Stimulated activated naive B cell treated with anti-CD40 and anti-IgM and Interleukin-4, amounts not matched to agents 10 μg/mL and 1 μg/mL and 100 μg/mL, for 72 hours (primary cell): ENCODE measurements around the gene CYB5R3.

Source experiments
- ATAC-seq, 2 donors: fragments of 150-1000 bp; cut with Tn5 transposase; replicated peaks; 2 replicates each; pipeline ENCODE4 v1.10.0; 2021; ENCODE audit warnings: moderate library complexity in 1 of 2
- DNase-seq: peaks from one replicate; pipeline ENCODE4 v3.0.0; 2021
- H3K27ac Mint-ChIP-seq: one replicate; pipeline ENCODE4 v1.8.0; 2022; ENCODE audit warnings: mild to moderate bottlenecking, mixed read lengths
- H3K27me3 Mint-ChIP-seq, 2 donors: one replicate each; pipeline ENCODE4 v1.8.0; 2022; ENCODE audit warnings: mixed read lengths in 2 of 2
- H3K36me3 Mint-ChIP-seq, 2 donors: one replicate each; pipeline ENCODE4 v1.8.0; 2022; ENCODE audit warnings: mixed read lengths in 2 of 2, mild to moderate bottlenecking in 1 of 2
- H3K4me1 Mint-ChIP-seq, 2 donors: one replicate each; pipeline ENCODE4 v1.8.0; 2022; ENCODE audit warnings: mixed read lengths in 2 of 2, mild to moderate bottlenecking in 1 of 2
- H3K4me3 Mint-ChIP-seq, 2 donors: one replicate each; pipeline ENCODE4 v1.8.0; 2022; ENCODE audit warnings: mild to moderate bottlenecking in 2 of 2, mixed read lengths in 2 of 2, moderate library complexity in 1 of 2
- H3K9me3 Mint-ChIP-seq, 2 donors: one replicate each; pipeline ENCODE4 v1.8.0; 2022; ENCODE audit warnings: mixed read lengths in 2 of 2, mild to moderate bottlenecking in 1 of 2

CYB5R3 gene

GRCh38 chr22:42649246-42650099, at the start of gene CYB5R3:
TSS of gene CYB5R3 (minus strand) at chr22:42649392. CDS start at chr22:42649315, 77 bp downstream.
- ATAC-seq, result peak; percentile 80 to 85
- DNase-seq, result peak; percentile 76
- H3K27me3 Mint-ChIP-seq, result no peaks in the 10 kb centered on the region
- H3K36me3 Mint-ChIP-seq, result peaks cover 7% of the 10 kb centered on the region in 2 donors
- peak within 1 kb of the TSS; percentile 92 to 97 for H3K4me3 Mint-ChIP-seq
- H3K27ac Mint-ChIP-seq, result peak within 1 kb of the TSS; percentile 89
- H3K9me3 Mint-ChIP-seq, result no peaks in the 10 kb centered on the region
- peaks cover 32 to 62% of the 10 kb centered on the region in 2 donors for H3K4me1 Mint-ChIP-seq

DNA sequence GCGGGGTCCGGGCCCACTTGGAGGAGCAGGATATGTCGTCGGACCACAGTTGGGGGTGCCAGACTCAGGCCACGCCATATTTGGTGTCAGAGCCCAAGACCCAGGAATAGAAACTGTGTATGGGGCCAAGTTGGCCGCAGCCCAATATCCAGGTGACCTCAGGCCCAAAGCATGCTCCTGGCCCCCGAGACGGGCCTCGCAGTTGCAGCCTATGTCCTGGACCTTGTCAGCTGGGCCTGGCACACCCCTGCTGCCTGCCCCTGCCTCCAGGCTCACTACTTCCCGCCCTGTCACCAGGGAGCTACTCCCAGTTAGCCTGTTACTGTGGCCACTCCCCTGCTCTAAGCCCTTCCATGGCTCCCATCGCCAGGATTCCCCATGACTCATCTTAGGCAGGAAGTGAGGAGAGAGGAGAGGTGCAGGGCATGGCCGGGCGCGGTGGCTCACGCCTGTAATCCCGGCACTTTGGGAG, 48.4 kb upstream of the CYB5R3 start:
- H3K36me3 Mint-ChIP-seq, result peaks cover 0 to 3% of the 10 kb centered on the region in 2 donors
- H3K27ac Mint-ChIP-seq, result no peak overlapping the region
- no peak for ATAC-seq
- no peak for DNase-seq
- peaks cover 0 to 10% of the 10 kb centered on the region in 2 donors for H3K27me3 Mint-ChIP-seq
- peaks cover 27 to 32% of the 10 kb centered on the region in 2 donors for H3K4me1 Mint-ChIP-seq
- no peak overlapping the region for H3K4me3 Mint-ChIP-seq
- no peaks in the 10 kb centered on the region for H3K9me3 Mint-ChIP-seq

- no peak overlapping the region for H3K4me3 Mint-ChIP-seq
- peaks cover 34 to 44% of the 10 kb centered on the region in 2 donors for H3K4me1 Mint-ChIP-seq
These were observed 47.3 kb upstream of the CYB5R3 start for GRCh38 chr22:42696331-42696967.

GRCh38 chr22:42695294-42695693, 46.1 kb upstream of the CYB5R3 start:
- H3K4me3 Mint-ChIP-seq, result no peak overlapping the region
- DNase-seq, result no peak
- H3K27me3 Mint-ChIP-seq, result no peaks in the 10 kb centered on the region
- H3K36me3 Mint-ChIP-seq, result peaks cover 0 to 3% of the 10 kb centered on the region in 2 donors
- H3K9me3 Mint-ChIP-seq, result no peaks in the 10 kb centered on the region
- no peak overlapping the region for H3K27ac Mint-ChIP-seq
- no peak for ATAC-seq
- peaks cover 34 to 52% of the 10 kb centered on the region in 2 donors for H3K4me1 Mint-ChIP-seq

More at GRCh38 chr22:42696331-42696967, 47.3 kb upstream of the CYB5R3 start:
- Mint-ChIP-seq H3K36me3 (peaks cover 0 to 3% of the 10 kb centered on the region in 2 donors), H3K27ac (no peak overlapping the region), H3K9me3 (no peaks in the 10 kb centered on the region), H3K27me3 (peaks cover 0 to 2% of the 10 kb centered on the region in 2 donors)
- DNase-seq, result no peak
- no peak for ATAC-seq

DNA sequence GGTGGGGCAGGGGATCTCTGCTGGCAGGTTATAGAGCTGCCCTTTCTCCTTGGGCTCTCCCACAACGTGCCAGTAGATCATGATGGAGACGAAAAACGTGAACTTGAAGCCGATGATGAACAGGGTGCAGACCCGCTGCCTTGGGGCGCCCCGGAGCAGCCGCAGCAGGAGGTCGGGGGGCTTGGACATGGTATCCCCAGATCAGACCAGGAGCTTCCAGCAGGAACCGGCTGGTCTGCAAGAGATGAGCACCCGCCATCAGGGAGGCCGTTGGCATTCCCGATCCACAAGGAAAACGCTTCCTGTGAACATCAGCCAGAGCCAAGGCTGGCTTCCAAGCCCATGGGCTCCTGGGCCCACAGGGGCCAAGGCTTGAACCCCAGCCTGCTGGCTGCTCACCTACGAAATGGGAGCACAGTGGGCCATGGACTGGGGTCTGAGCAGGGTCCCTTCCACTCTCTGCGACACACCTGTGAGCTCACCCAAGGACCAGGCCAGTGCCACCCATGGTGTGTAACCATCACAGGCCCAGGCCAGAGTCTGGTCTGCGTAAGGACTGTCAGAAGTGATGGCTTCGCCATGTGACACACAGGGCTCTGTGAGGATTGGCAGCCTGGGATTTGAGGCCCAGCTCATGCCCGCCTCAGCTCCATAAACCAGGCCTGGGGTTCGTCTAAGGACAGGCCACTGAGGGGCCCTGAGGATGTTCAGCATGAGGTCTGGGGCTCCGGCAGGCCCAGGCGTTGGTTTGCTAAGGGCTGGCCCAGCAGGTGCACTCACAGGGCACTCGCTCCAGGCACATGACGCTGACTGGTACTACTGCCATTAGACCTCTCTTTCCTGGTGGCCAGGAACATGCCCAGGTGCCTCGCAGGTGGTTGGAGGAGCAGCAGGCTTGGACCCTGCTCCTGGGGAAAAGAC, 44.8 kb upstream of the CYB5R3 start:
- H3K9me3 Mint-ChIP-seq, result no peaks in the 10 kb centered on the region
- peaks cover 0 to 3% of the 10 kb centered on the region in 2 donors for H3K36me3 Mint-ChIP-seq

GRCh38 chr22:42693055-42693762, 44.0 kb upstream of the CYB5R3 start:
- no peak overlapping the region for H3K27ac Mint-ChIP-seq
- H3K4me1 Mint-ChIP-seq, result peaks cover 36 to 52% of the 10 kb centered on the region in 2 donors
- peaks cover 0 to 3% of the 10 kb centered on the region in 2 donors for H3K36me3 Mint-ChIP-seq
- DNase-seq (no peak), ATAC-seq (no peak)
- no peak overlapping the region for H3K4me3 Mint-ChIP-seq
- no peaks in the 10 kb centered on the region for H3K27me3 Mint-ChIP-seq
- H3K9me3 Mint-ChIP-seq, result no peaks in the 10 kb centered on the region

More for the DNA sequence above, 44.8 kb upstream of the CYB5R3 start:
- Mint-ChIP-seq H3K4me3 (no peak overlapping the region), H3K4me1 (peaks cover 34 to 52% of the 10 kb centered on the region in 2 donors), H3K27ac (no peak overlapping the region), H3K27me3 (no peaks in the 10 kb centered on the region)
- DNase-seq, result no peak
- no peak for ATAC-seq

DNA sequence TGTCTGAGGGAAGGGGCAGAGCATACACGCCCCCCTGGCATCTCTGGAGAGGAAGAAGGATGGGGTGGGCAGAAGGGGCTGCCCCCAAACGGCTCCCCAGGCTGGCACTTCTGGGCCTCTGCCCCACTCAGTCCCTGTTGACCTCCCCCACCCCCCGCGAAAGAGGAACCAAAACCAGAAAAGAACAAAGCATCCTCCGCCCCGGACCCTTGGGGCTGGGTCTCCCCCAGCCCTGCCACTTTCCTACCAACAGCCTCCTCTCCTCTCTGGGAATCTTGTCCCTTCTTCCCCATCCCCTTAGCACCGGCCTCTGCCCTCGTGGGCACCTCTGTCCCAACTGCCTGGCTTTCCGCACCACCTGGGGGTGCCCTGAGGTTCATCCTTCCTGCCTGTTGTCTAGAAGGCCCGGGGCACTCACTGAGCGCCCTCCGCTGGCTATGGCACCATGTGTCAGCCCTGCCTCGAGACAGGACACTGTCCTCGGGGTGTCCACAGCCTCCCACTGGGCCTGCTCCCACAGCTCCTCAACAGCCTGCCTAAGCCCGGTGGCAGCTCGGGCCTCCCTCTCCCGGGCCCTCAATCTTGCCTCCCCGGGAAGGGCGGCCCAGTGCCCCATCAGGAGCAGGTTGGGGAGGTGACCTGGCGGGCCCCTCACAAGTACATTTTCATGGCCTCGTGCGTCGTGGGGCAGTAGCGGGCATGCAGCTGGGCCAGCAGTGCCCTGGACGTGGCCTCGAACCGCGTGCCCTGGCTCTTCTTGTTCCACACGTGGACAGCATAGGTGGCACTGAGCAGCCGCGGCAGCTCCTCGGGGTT, 43.3 kb upstream of the CYB5R3 start:
- Mint-ChIP-seq H3K27me3 (no peaks in the 10 kb centered on the region), H3K9me3 (no peaks in the 10 kb centered on the region), H3K27ac (peak overlapping the region; percentile 89), H3K4me1 (peaks cover 35 to 52% of the 10 kb centered on the region in 2 donors), H3K4me3 (peak overlapping the region; percentile 46 to 55), H3K36me3 (peaks cover 0 to 3% of the 10 kb centered on the region in 2 donors)
- DNase-seq (peak; percentile 17), ATAC-seq (peak; percentile 80 to 88)

- Mint-ChIP-seq H3K36me3 (peaks cover 0 to 3% of the 10 kb centered on the region in 2 donors), H3K27me3 (no peaks in the 10 kb centered on the region), H3K27ac (no peak overlapping the region), H3K4me1 (peaks cover 33 to 51% of the 10 kb centered on the region in 2 donors), H3K9me3 (no peaks in the 10 kb centered on the region), H3K4me3 (no peak overlapping the region)
- ATAC-seq (no peak), DNase-seq (no peak)
These were observed 42.2 kb upstream of the CYB5R3 start for GRCh38 chr22:42691440-42691839.

GRCh38 chr22:42688241-42689211, 39.3 kb upstream of the CYB5R3 start:
- H3K27me3 Mint-ChIP-seq, result peaks cover under 1 to 4% of the 10 kb centered on the region in 2 donors
- no peak overlapping the region for H3K4me3 Mint-ChIP-seq
- no peak overlapping the region for H3K27ac Mint-ChIP-seq
- H3K4me1 Mint-ChIP-seq, result peaks cover 28 to 37% of the 10 kb centered on the region in 2 donors
- DNase-seq (no peak), ATAC-seq (no peak)
- H3K36me3 Mint-ChIP-seq, result no peaks in the 10 kb centered on the region
- H3K9me3 Mint-ChIP-seq, result no peaks in the 10 kb centered on the region

DNA sequence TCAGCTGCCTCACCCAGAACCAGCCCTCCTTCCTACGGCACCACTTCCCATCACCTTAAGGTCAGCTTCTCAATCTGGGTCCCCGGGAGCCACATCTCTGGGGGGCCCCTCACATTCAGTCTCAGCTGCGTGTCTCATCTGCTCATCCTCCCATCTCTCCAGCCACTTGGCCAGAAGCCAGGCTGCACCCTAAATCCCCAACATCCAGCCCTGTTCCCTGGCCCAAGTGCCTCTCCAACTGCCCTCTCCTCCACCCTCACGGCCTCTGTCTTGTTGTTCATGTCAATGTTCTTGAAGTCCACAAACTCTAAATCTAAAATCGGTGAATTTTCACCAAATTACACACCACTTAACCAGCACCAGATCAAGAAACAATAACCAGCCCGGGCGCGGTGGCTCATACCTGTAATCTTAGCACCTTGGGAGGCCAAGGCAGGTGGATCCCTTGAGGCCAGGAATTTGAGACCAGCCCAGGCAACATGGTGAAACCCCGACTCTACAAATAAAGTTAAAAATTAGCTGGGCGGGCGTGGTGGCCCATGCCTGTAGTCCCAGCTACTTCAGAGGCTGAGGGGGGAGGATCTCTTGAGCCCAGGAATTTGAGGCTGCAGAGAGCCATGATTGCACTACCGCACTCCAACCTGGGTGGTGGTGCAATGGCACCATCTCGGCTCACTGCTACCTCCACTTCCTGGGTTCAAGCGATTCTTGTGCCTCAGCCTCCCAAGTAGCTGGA, 37.7 kb upstream of the CYB5R3 start:
- Mint-ChIP-seq H3K9me3 (no peaks in the 10 kb centered on the region), H3K4me1 (peaks cover 13 to 27% of the 10 kb centered on the region in 2 donors), H3K27ac (peak overlapping the region; percentile 3), H3K36me3 (no peaks in the 10 kb centered on the region), H3K4me3 (no peak overlapping the region), H3K27me3 (peaks cover 4 to 9% of the 10 kb centered on the region in 2 donors)
- no peak for DNase-seq
- no peak for ATAC-seq

DNA sequence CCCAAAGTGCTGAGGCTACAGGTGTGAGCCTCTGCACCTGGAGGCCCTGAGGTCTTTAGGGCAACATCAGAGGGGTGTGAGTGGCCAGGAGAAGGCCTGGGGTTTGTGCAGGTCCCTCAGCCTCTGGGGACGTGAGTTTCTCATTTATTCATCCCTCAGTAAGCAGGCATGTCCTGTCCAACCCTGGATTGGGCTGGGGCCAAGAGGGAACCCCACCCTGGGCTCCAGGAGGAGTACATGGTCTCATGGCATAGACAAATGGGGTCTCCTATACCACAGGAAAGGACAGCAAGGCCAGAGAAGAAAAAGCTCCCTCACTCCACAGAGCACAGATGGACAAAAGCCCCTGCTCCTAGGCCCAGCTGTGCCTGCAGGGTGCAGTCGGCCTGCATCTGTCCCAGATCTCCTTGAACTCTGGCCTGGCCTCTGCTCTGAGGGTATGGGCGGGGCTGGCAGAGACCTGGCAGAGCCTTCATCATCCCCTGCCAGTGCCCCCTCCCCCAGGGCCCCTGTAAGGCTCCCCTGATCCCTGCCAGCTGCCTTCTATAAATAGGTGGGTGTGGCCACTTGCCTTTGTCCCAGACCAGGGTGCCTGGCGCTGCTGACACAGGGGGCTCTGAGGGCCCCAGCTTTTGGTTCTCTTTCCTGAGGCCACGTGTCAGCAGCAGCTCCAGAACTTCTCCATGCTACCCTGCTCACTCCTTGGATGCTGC, 36.9 kb upstream of the CYB5R3 start:
- no peak for ATAC-seq
- Mint-ChIP-seq H3K36me3 (no peaks in the 10 kb centered on the region), H3K4me3 (no peak overlapping the region), H3K27me3 (peaks cover 4 to 9% of the 10 kb centered on the region in 2 donors), H3K4me1 (peaks cover 10 to 19% of the 10 kb centered on the region in 2 donors), H3K9me3 (no peaks in the 10 kb centered on the region), H3K27ac (peak overlapping the region; percentile 3)
- no peak for DNase-seq
